ENCODE measurements around the gene GCC1.
"Not testable (repeated sequence)": the region's sequence is repeated elsewhere in the genome, so short reads cannot be mapped to it uniquely, and the experiment has no call there.

The GCC1 gene

DNA sequence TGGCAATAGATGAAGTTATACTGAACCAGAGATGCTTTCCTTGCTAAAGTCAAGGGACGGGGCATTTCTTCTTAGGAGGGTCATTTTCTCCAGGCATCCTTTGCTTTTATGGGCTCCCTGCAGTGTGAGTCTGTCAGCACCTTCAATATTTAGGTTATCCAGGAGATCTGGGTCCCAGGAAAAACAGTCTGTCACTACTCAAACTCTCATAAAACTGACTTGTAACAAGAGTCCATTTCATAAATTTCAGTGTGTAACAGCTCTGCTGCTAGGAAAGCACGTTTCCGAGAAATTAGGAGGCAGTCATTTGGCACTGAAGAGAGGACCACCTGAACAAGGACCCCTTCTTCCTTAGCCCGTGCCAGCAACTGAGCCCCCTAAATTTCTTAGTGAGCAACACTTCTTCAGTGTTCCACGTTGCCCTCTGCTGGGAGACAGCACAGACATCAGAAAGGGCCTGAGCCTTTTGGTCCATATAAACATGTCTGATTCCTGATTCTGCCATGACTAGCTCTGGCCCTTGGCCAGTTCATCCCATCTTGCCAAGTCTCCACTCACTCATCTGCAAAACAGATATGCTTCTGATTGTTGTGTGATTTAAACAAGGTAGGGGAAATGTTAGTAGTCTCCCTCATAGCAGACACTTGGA, 7.2 kb downstream of the GCC1 start:
- DNase-seq (ENCODE audit: low spot score in 2 of 2) (no peak), ATAC-seq (no peak)
- H3K4me3 Mint-ChIP-seq: no peak overlapping the region
- no peak overlapping the region for H3K27ac Mint-ChIP-seq
- peaks cover 47% of the 10 kb centered on the region for H3K36me3 Mint-ChIP-seq
- H3K4me1 Mint-ChIP-seq: peaks cover 40% of the 10 kb centered on the region
- H3K9me3 Mint-ChIP-seq: no peaks in the 10 kb centered on the region

DNA sequence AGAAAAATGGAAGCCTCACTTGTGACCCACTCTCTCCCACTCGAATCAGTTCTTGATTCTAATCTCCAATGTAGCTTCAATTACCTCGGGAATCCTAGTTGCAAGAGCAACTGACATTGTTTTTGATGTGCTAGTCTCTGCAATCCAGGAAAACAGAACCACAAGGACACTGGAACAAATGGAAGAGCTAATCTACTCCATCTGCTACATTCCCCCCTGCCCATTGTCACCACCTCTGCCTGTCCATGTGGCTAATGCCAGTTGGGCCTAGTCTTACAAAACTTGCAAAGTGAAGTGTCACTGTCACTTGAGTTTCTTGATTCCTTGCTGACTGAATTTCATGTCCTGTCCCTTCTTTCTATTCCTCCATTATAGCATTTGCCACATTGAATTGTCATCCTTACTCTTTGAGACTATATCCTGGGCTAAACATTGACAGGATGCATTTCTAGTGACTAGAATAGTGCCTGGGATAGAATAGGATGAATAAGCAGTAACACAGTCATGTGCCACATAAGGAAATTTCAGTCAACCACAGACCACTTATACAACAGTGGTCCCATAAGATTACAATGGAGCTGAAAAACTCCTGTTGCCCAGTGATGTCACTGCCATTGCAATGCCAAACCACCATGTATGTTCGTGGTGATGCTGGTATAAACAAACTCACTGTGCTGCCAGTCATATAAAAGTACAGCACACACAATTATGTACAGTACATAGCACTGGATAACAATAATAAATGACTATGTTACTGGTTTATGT, 13.5 kb downstream of the GCC1 start:
- Mint-ChIP-seq H3K4me1 (peaks cover 7% of the 10 kb centered on the region), H3K4me3 (no peak overlapping the region), H3K27ac (peak overlapping the region; percentile 5), H3K36me3 (peaks cover 11% of the 10 kb centered on the region), H3K9me3 (no peaks in the 10 kb centered on the region)
- ATAC-seq (no peak), DNase-seq (ENCODE audit: low spot score in 2 of 2) (no peak)

DNA sequence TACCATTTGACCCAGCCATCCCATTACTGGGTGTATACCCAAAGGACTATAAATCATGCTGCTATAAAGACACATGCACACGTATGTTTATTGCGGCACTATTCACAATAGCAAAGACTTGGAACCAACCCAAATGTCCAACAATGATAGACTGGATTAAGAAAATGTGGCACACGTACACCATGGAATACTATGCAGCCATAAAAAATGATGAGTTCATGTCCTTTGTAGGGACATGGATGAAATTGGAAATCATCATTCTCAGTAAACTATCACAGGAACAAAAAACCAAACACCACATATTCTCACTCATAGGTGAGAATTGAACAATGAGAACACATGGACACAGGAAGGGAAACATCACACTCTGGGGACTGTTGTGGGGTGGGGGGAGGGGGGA, 17.4 kb downstream of the GCC1 start:
- H3K9me3 Mint-ChIP-seq; H3K27ac Mint-ChIP-seq; ATAC-seq; H3K4me1 Mint-ChIP-seq; DNase-seq (ENCODE audit: low spot score in 2 of 2); H3K36me3 Mint-ChIP-seq; H3K4me3 Mint-ChIP-seq: not testable (repeated sequence)

DNA sequence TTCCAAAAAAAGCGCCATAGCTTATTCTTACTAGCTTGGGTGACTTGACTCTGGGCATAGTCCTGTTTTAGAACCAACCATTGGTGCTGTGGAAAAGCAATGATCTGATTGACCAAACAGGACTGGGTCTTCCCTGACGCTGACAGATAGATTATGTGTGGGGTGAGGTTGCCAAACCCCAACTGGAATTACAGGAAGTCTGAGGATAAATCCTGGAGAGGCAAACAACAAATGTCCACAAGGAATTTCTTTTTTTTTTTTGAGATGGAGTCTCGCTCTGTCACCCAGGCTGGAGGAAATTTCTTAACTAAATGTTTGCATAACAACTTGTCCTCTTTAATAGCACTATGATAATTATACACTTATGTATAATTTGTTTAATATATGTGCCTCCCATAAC, 19.2 kb downstream of the GCC1 start:
- Mint-ChIP-seq H3K4me3 (no peak overlapping the region), H3K9me3 (peaks cover 6% of the 10 kb centered on the region), H3K4me1 (no peaks in the 10 kb centered on the region), H3K36me3 (no peaks in the 10 kb centered on the region), H3K27ac (no peak overlapping the region)
- DNase-seq (ENCODE audit: low spot score in 2 of 2): no peak
- no peak for ATAC-seq

DNA sequence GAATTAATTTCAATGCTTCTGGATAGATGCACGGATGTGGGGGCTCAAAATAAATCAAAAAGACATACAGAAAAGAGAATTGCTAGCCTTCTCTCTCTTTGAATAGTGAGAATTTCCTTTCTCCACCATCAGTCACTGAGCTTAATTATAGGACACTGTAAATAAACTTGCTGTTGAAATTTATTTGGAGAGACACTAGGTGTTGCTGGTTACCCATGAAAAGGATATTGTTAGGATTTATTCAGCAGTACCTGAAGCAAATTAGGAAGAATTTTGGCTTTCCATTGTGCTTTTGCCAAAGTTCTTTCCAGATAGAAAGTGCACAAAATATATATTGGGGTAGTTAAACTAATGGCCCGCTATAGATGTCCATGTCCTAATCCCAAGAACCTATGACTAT, 27.6 kb downstream of the GCC1 start:
- no peak overlapping the region for H3K27ac Mint-ChIP-seq
- no peaks in the 10 kb centered on the region for H3K9me3 Mint-ChIP-seq
- DNase-seq (ENCODE audit: low spot score in 2 of 2): no peak
- ATAC-seq: no peak
- H3K4me1 Mint-ChIP-seq: no peaks in the 10 kb centered on the region
- H3K4me3 Mint-ChIP-seq: no peak overlapping the region
- no peaks in the 10 kb centered on the region for H3K36me3 Mint-ChIP-seq

DNA sequence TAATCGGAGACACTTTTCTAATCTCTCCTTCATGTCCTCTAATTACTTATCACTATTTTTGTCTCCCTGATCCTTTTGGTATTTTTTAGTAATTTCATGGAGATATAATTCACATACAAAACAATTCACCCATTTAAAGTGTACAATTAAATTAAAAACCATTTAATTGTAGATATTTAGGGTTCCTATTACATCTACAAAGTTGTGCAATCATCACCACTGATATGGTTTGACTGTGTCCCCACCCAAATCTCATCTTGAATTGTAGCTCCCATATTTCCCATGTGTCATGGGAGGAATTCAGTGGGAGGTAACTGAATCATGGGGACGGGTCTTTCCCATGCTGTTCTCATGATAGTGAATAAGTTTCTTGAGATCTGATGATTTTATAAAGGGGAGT, 29.0 kb downstream of the GCC1 start:
- Mint-ChIP-seq H3K9me3 (no peaks in the 10 kb centered on the region), H3K27ac (no peak overlapping the region), H3K36me3 (no peaks in the 10 kb centered on the region), H3K4me3 (no peak overlapping the region), H3K4me1 (no peaks in the 10 kb centered on the region)
- DNase-seq (ENCODE audit: low spot score in 2 of 2) (no peak), ATAC-seq (no peak)

DNA sequence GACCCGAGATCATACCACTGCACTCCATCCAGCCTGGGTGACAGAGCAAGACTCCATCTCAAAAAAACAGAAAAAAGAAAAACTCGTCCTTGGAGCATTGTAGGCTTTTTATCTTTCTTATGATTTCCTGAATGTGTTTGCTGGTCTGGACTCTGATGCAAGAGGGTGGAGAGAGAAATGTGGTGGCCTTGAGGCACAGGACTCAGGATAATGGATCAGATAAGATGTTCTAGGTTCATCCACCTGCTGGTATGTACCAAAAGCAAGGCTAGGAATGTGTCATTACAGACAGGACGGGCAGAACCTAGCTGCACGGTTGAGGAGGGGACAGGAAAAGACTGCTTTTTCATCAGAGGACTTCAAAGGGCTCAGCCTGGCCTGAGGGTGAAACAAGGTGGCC, 33.5 kb downstream of the GCC1 start:
- ATAC-seq (no peak), DNase-seq (ENCODE audit: low spot score in 2 of 2) (no peak)
- no peaks in the 10 kb centered on the region for H3K36me3 Mint-ChIP-seq
- no peaks in the 10 kb centered on the region for H3K4me1 Mint-ChIP-seq
- no peak overlapping the region for H3K27ac Mint-ChIP-seq
- H3K4me3 Mint-ChIP-seq: no peak overlapping the region
- H3K9me3 Mint-ChIP-seq: no peaks in the 10 kb centered on the region

DNA sequence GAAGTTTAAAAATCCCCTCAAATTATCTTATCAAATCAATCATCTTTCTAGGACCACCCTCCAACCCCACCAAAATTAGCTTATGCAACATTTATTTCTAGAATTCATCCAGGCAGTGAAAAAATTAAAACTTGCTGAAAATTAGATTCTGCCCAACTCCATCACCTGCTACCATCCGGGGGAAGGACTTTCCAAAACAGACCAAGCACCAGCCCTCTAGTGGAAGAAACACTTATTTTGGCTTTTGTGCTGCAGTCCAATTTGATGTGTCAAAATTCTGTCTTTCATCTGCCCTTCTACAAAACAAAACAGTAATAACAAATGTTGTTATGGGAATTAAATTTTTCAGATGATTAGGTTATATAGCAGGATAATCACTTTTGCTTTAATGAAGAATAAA, 35.1 kb downstream of the GCC1 start:
- H3K4me3 Mint-ChIP-seq: no peak overlapping the region
- no peak for DNase-seq (ENCODE audit: low spot score in 2 of 2)
- H3K9me3 Mint-ChIP-seq: peaks cover 3% of the 10 kb centered on the region
- no peaks in the 10 kb centered on the region for H3K4me1 Mint-ChIP-seq
- no peak for ATAC-seq
- no peaks in the 10 kb centered on the region for H3K36me3 Mint-ChIP-seq
- no peak overlapping the region for H3K27ac Mint-ChIP-seq

DNA sequence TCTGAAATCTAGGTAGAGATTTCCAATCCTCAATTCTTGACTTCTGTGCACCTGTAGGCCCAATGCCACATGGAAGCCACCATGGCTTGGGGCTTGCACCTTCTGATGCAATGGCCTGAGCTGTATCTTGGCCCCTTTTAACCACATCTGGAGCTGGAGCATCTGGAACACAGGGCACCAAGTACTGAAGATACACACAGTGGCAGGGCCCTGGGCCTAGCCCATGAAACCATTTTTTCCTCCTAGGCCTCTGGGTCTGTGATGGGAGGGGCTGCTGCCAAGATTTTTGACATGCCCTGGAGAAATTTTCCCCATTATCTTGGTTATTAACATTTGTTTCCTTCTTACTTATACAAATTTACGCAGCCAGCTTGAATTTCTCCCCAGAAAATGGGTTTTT, 39.1 kb downstream of the GCC1 start:
- ATAC-seq (no peak), DNase-seq (ENCODE audit: low spot score in 2 of 2) (no peak)
- H3K27ac Mint-ChIP-seq: no peak overlapping the region
- no peaks in the 10 kb centered on the region for H3K36me3 Mint-ChIP-seq
- peaks cover 3% of the 10 kb centered on the region for H3K9me3 Mint-ChIP-seq
- no peaks in the 10 kb centered on the region for H3K4me1 Mint-ChIP-seq
- H3K4me3 Mint-ChIP-seq: no peak overlapping the region

DNA sequence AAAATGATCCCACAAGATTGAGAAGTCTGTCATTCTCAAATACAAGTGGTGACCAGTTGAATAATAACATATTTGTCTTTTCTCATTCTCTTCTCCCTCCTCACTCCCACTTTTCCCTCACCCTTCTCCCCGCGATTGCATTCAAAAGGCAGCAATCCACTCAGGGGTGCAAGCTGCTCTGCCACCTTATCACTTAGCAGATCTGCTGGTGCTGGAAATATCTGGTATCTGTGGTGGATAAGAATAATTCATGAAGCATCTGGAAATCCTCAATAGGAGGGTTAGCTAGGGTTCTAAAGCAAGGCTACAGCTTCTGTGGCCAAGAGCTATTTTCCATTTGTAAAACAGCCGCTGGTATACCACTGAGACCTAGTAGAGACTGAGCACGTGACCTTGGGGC, 43.8 kb downstream of the GCC1 start:
- no peak for ATAC-seq
- Mint-ChIP-seq H3K27ac (no peak overlapping the region), H3K36me3 (no peaks in the 10 kb centered on the region), H3K4me1 (no peaks in the 10 kb centered on the region), H3K4me3 (no peak overlapping the region), H3K9me3 (peaks cover under 1% of the 10 kb centered on the region)
- no peak for DNase-seq (ENCODE audit: low spot score in 2 of 2)

DNA sequence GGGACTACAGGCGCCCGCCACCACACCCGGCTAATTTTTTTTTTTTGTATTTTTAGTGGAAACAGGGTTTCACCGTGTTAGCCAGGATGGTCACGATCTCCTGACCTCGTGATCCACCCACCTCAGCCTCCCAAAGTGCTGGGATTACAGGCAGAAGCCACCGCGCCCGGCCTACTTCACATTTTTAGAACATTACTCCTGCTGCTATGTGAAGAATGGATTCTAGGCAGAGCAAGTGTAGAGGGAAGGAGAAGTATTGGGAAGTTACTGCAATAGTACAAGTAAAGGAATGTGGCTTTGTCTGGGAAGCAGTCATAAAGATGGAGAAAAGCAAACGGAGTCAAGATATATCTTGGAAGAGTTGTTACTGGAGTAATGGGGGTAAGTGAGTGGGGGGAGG, 44.9 kb downstream of the GCC1 start:
- not testable (repeated sequence) for H3K36me3 Mint-ChIP-seq; H3K4me1 Mint-ChIP-seq; H3K9me3 Mint-ChIP-seq; H3K27ac Mint-ChIP-seq; H3K4me3 Mint-ChIP-seq; ATAC-seq; DNase-seq (ENCODE audit: low spot score in 2 of 2)

DNA sequence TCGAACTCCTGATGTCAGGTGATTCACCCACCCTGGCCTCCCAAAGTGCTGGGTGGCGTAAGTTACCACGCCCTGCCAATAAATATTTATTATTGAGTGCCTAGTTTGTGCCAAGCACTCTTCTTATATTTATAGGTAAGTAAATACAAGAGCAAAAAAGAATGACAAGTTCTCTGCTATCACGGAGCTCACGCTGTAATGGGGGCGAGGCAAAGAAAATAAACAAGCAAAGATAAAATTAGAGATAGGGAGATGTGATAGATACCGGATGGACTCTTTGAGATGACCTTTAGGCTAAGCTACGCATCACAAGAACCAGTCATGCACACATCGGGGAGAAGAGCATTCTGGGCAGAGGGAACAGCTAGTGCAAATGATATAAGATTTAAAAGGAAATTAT, 46.3 kb downstream of the GCC1 start:
- Mint-ChIP-seq H3K9me3 (no peaks in the 10 kb centered on the region), H3K4me3 (no peak overlapping the region), H3K27ac (no peak overlapping the region), H3K4me1 (no peaks in the 10 kb centered on the region), H3K36me3 (no peaks in the 10 kb centered on the region)
- DNase-seq (ENCODE audit: low spot score in 2 of 2) (no peak), ATAC-seq (no peak)

DNA sequence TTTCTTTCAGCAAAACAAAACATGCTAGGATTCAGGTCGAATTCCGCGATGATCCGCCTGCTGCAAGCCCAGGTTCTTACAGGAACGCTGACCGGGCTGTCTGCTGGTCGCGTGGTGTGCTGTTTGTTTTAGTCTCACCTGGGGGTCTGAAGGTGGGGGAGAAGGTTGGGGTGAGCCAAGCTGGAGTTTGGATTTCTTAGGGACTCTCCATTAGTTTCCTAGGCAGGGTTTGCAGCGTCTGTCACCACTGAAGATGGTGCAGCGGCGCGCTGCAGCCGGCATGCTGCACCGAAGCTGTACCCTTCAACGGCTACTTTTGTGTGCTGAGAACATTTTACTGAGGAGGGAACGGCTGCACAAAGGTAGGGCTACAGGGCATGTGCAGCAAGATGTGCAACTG, 48.7 kb downstream of the GCC1 start:
- no peak for ATAC-seq
- Mint-ChIP-seq H3K36me3 (no peaks in the 10 kb centered on the region), H3K4me3 (no peak overlapping the region), H3K4me1 (no peaks in the 10 kb centered on the region), H3K27ac (no peak overlapping the region), H3K9me3 (peaks cover 2% of the 10 kb centered on the region)
- DNase-seq (ENCODE audit: low spot score in 2 of 2): no peak

DNA sequence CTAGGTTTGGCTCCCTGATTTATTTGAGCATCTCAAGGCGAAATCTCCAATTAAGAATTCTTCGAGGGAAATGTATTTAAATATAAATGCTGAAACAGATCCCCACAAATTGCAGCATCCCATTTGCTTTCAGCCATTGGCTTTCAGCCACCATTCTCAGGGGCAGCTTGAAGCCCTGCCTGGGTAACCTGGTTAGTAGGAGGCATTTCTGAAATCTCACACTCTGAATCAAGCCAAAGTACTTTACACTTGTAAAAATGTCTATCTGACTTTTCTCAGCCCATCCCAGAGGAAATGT, 49.1 kb downstream of the GCC1 start:
- DNase-seq (ENCODE audit: low spot score in 2 of 2) (no peak), ATAC-seq (no peak)
- no peaks in the 10 kb centered on the region for H3K36me3 Mint-ChIP-seq
- no peak overlapping the region for H3K27ac Mint-ChIP-seq
- H3K9me3 Mint-ChIP-seq: peaks cover 2% of the 10 kb centered on the region
- H3K4me3 Mint-ChIP-seq: no peak overlapping the region
- no peaks in the 10 kb centered on the region for H3K4me1 Mint-ChIP-seq

DNA sequence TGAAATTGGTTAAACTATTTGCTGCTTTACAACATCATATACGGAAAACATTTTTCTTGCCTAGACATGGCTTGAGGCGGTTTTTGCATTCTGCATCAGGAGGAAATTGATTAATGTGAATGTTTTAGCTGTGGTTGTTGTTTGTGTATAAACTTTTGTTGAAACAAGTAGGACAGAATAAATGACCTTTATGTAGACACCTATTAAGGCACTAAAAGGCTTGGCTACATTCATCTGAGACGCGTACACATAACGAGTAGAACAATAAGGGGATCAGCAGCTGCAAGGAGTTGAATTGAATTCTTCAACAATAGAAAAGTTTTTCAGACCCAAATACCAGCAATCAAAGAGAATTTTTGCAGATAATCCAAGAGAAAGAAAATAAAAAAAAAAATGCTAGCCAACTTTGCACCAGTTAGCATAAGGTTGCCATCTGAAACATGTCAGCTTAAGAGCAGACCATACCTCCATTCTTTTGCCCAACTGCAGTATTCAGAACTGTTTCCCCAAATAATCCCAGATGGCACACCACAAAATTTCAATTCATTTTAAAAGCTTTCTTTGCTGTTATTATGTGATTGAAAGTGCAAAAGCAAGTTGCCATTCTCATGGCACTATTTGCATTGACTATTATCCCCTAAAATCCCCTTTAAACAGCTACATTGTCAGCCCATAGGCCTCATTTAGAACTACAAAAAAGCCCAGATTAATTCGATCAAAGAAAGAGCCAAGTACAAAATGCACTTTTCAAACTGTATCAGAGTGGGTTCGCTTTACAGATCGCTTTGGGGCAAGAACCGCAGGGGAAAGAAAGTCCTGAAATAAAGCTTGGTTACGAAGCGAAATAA, 49.6 kb downstream of the GCC1 start:
- DNase-seq (ENCODE audit: low spot score in 2 of 2) (no peak), ATAC-seq (no peak)
- Mint-ChIP-seq H3K4me1 (no peaks in the 10 kb centered on the region), H3K4me3 (no peak overlapping the region), H3K9me3 (peaks cover 2% of the 10 kb centered on the region), H3K27ac (no peak overlapping the region), H3K36me3 (no peaks in the 10 kb centered on the region)

DNA sequence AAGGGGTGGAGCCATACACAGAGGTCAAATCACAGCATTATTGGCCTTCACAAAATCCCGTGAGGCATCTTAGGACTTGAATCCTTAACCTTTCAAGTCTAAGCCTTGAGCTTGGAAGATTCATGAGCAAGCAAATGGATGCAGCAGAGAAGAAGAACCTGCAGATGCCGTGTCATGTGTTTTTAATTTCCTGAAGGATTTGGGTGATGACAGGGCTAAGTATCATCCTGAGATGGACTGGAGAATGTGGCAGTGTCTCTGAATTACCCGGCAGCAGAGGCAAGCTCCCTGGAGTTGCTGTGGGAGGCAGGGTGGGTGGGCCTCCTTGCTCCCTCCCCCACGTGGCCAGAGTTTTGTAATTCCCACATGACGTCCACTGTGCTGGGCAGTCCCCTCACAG, 50.8 kb downstream of the GCC1 start:
- no peak overlapping the region for H3K27ac Mint-ChIP-seq
- DNase-seq (ENCODE audit: low spot score in 2 of 2) (no peak), ATAC-seq (no peak)
- peaks cover 2% of the 10 kb centered on the region for H3K9me3 Mint-ChIP-seq
- H3K4me1 Mint-ChIP-seq: no peaks in the 10 kb centered on the region
- H3K36me3 Mint-ChIP-seq: no peaks in the 10 kb centered on the region
- no peak overlapping the region for H3K4me3 Mint-ChIP-seq
